GM10266 (cell line): ENCODE data around the gene KLK15.

Experiments used
- DNase-seq: peaks from one replicate; pipeline ENCODE4 v3.0.0; 2012; ENCODE audit errors: extremely low spot score
- CTCF ChIP-seq: IDR thresholded peaks from 2 replicates; pipeline ENCODE4 v1.5.1; 2012; ENCODE audit warnings: mild to moderate bottlenecking, low read depth; ENCODE audit not compliant: control insufficient read depth, insufficient read depth; ENCODE audit errors: missing control alignments

Gene KLK15

GRCh38 chr19:50858886-50859285 is 25.5 kb upstream of the KLK15 start:
- no peak for TF ChIP-seq CTCF
- no peak for DNase-seq

GRCh38 chr19:50857366-50857765 is 24.0 kb upstream of the KLK15 start:
- DNase-seq = no peak
- no peak for TF ChIP-seq CTCF

GRCh38 chr19:50854636-50855410 is 21.4 kb upstream of the KLK15 start, which contains the start of gene KLK3:
Gene KLK3 (plus strand): TSS chr19:50854915. CDS start chr19:50854956, 41 bp downstream.
- no peak for DNase-seq
- no peak for TF ChIP-seq CTCF

- no peak for TF ChIP-seq CTCF
- DNase-seq = no peak
Observed at GRCh38 chr19:50851620-50852019, 18.2 kb upstream of the KLK15 start.

GRCh38 chr19:50850738-50851137 is 17.4 kb upstream of the KLK15 start:
- DNase-seq = no peak
- no peak for TF ChIP-seq CTCF

GRCh38 chr19:50844296-50844935 is 11.0 kb upstream of the KLK15 start:
- DNase-seq = no peak
- TF ChIP-seq CTCF = no peak

- no peak for DNase-seq
- TF ChIP-seq CTCF = no peak
Observed at GRCh38 chr19:50843701-50844221, 10.4 kb upstream of the KLK15 start.
